Panc1 (cell line): ENCODE data around the gene SMIM10L2A.

Experiments
- CTCF ChIP-seq: fragments of 450-650 bp; IDR thresholded peaks from 2 replicates; pipeline ENCODE4 v1.5.1; 2017; ENCODE audit warnings: mild to moderate bottlenecking
- POLR2AphosphoS5 ChIP-seq: IDR thresholded peaks from 2 replicates; pipeline ENCODE4 v1.6.1; 2012; ENCODE audit warnings: mild to moderate bottlenecking, low read depth, low read length, moderate library complexity
- REST ChIP-seq, 2 experiments: IDR thresholded peaks; 2 replicates each; pipeline ENCODE4 v1.6.1; 2011 to 2012; ENCODE audit warnings: low read depth in 2 of 2, control low read depth in 1 of 2, low read length in 1 of 2, mild to moderate bottlenecking in 1 of 2, moderate library complexity in 1 of 2; ENCODE audit not compliant: insufficient read depth in 1 of 2

GRCh38 chrX:135431886-135432285 lies 10.1 kb downstream of the SMIM10L2A start:
- TF ChIP-seq CTCF (no peak), POLR2AphosphoS5 (no peak), REST (IDR thresholded peaks at IDR 0.05; ENCODE audit: insufficient read depth in 1 of 2, low read depth in 2 of 2, low read length in 1 of 2) (no peak)
